Type B pancreatic cell (in vitro differentiated cells): ENCODE data around the gene ACSS1. TPM values are rescaled to one million over a fixed set of nuclear protein-coding genes. Genes with fewer than 3 reads are reported as not detected.
A peak's percentile ranks its signal among the peaks of the same experiment; 100 is the strongest.

Experiments used
- DNase-seq: peaks from one replicate; pipeline ENCODE4 v3.0.0; 2021; ENCODE audit warnings: mixed read lengths; ENCODE audit not compliant: unreplicated experiment; ENCODE audit errors: extremely low spot score
- H3K27ac Mint-ChIP-seq: 2 replicates; pipeline ENCODE4 v1.8.0; 2021; ENCODE audit warnings: mild to moderate bottlenecking, mixed read lengths
- H3K27me3 Mint-ChIP-seq: 2 replicates; pipeline ENCODE4 v1.8.0; 2021; ENCODE audit warnings: mixed read lengths
- H3K36me3 Mint-ChIP-seq: 2 replicates; pipeline ENCODE4 v1.8.0; 2021; ENCODE audit warnings: mixed read lengths
- H3K4me1 Mint-ChIP-seq: one replicate; pipeline ENCODE4 v1.8.0; 2021; ENCODE audit warnings: mixed read lengths; ENCODE audit not compliant: unreplicated experiment
- H3K4me3 Mint-ChIP-seq: 2 replicates; pipeline ENCODE4 v1.8.0; 2021; ENCODE audit warnings: mild to moderate bottlenecking, mixed read lengths
- H3K9me3 Mint-ChIP-seq: 2 replicates; pipeline ENCODE4 v1.8.0; 2021; ENCODE audit warnings: mixed read lengths
- CTCF ChIP-seq: fragments of 200-600 bp; sonication (generic); conservative IDR thresholded peaks from 2 replicates; pipeline ENCODE4 v1.5.0; 2021; ENCODE audit warnings: antibody characterized with exemption, mild to moderate bottlenecking
- total RNA-seq: library from RNA; stranded (reverse); gene quantifications from 2 replicates; pipeline ENCODE4 v1.2.1, GENCODE V29; 2021; ENCODE audit warnings: low replicate concordance

The ACSS1 gene
- total RNA-seq, 1 donor from 2014 or later: 27.5 TPM

GRCh38 chr20:25070821-25071473 is 13.0 kb upstream of the ACSS1 start:
- peak; percentile 56 for DNase-seq
- no peak for TF ChIP-seq CTCF
- Mint-ChIP-seq H3K9me3 (no peaks in the 10 kb centered on the region), H3K4me3 (no peak overlapping the region), H3K27me3 (peaks cover 32% of the 10 kb centered on the region), H3K4me1 (peaks cover 1% of the 10 kb centered on the region), H3K36me3 (no peaks in the 10 kb centered on the region), H3K27ac (no peak overlapping the region)

DNA sequence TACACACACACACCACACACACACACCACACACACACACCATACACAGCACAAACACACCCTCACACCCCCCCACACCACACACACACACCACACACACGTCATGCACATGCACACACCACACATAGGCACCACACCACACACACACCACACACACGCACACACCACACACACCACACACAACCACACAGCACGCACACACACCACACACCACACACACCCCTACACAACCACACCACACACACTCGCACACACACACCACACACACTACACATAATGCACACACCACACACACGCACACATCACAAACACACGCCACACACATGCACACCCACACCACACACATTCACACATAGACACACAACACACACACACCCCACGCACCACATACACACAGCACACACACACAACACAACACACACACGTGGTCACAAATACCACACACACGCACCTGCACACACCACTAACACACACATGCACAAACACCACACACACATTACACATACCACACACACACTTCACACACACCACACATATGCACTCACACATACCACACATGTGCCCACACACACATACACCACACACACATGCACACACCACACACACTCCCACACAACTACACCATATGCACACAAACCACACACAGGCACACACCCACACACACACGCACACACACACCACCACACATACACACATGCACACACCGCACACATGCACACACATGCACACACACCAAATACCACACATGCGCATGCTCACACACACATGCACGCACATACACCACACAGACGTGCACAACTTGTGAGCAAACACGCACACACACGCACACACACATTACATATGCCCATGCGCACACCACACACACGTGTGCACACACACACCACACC is 9.4 kb upstream of the ACSS1 start:
- Mint-ChIP-seq H3K4me1 (peaks cover 6% of the 10 kb centered on the region), H3K27me3 (peaks cover 37% of the 10 kb centered on the region), H3K27ac (no peak overlapping the region), H3K4me3 (no peak overlapping the region), H3K9me3 (no peaks in the 10 kb centered on the region), H3K36me3 (no peaks in the 10 kb centered on the region)
- no peak for DNase-seq
- TF ChIP-seq CTCF: no peak

DNA sequence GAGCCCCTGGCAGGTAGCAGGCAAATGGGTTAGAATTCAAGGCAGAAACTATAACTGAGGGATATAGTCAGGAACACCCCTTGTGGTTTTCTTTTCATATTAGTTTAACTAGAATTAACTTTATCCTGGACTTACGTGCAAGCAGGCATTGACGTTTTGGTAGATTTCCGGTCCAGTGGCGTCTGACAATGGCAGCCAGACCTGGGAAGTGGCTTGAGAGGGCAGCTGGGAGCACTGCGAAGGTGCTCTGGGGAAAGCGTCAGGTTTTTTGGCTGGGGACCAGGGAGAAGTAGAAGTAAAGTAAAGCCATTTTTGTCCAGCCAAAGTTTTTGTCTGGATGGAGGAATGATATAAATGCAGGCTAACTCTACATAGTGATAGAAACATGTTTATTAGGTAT is 8.4 kb upstream of the ACSS1 start:
- H3K4me1 Mint-ChIP-seq: peaks cover 6% of the 10 kb centered on the region
- no peak for DNase-seq
- H3K27ac Mint-ChIP-seq: no peak overlapping the region
- H3K27me3 Mint-ChIP-seq: peaks cover 47% of the 10 kb centered on the region
- TF ChIP-seq CTCF: no peak
- H3K36me3 Mint-ChIP-seq: no peaks in the 10 kb centered on the region
- no peaks in the 10 kb centered on the region for H3K9me3 Mint-ChIP-seq
- no peak overlapping the region for H3K4me3 Mint-ChIP-seq

DNA sequence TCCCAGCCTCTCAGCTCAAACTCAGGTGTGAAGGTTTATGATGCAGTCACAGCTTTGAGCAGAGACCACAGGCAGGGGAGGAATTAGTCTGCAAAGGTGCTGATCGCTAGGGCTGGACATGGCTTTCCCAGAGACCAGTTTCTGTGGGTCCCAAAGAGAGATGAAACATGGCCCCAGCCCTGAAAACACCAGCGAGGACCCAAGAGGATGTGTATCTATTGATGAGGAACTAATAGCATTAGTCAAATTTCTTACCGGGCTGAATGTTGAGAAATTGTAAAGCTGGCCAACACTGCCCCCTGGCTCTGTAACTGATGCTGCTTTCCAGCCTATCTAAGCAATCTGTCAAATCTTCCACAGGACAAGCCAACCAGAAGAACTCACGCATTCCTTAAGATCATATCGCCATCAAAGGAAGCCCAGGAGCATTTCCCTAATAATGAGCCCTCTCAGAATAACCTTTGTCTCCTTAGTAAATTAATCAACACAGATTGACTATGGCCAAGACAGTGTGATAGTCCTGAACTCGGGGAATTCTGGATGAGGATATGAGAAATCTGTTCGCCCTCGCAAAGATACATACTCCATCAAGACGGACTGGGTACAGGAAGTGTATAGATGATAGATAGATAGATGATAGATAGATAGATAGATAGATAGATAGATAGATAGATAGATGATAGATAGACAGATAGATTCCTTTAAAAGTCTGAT is 7.8 kb upstream of the ACSS1 start:
- Mint-ChIP-seq H3K4me1 (peaks cover 6% of the 10 kb centered on the region), H3K9me3 (no peaks in the 10 kb centered on the region), H3K4me3 (no peak overlapping the region), H3K27me3 (peaks cover 53% of the 10 kb centered on the region), H3K27ac (no peak overlapping the region), H3K36me3 (no peaks in the 10 kb centered on the region)
- peak; percentile 89 for TF ChIP-seq CTCF
- no peak for DNase-seq

GRCh38 chr20:25065072-25065624 is 7.2 kb upstream of the ACSS1 start:
- no peaks in the 10 kb centered on the region for H3K36me3 Mint-ChIP-seq
- no peak for DNase-seq
- H3K27ac Mint-ChIP-seq: no peak overlapping the region
- no peaks in the 10 kb centered on the region for H3K9me3 Mint-ChIP-seq
- peaks cover 59% of the 10 kb centered on the region for H3K27me3 Mint-ChIP-seq
- peaks cover 6% of the 10 kb centered on the region for H3K4me1 Mint-ChIP-seq
- H3K4me3 Mint-ChIP-seq: no peak overlapping the region
- TF ChIP-seq CTCF: no peak
